Duodenal mucosa (tissue), 2 donors: ENCODE measurements around the gene MERTK.
"Not testable (repeated sequence)": the region's sequence is repeated elsewhere in the genome, so short reads cannot be mapped to it uniquely, and the experiment has no call there.

Experiments
- H3K27ac ChIP-seq: one replicate; pipeline ENCODE4 v1.7.0; 2013; ENCODE audit warnings: low read depth, low read length
- H3K27me3 ChIP-seq, 2 donors: one replicate each; pipeline ENCODE4 v1.7.0; 2013; ENCODE audit warnings: low read length in 2 of 2, control low read depth in 1 of 2; ENCODE audit not compliant: insufficient read depth in 2 of 2, control insufficient read depth in 1 of 2
- H3K36me3 ChIP-seq, 2 donors: one replicate each; pipeline ENCODE4 v1.7.0; 2013; ENCODE audit warnings: low read length in 2 of 2, control low read depth in 1 of 2; ENCODE audit not compliant: insufficient read depth in 2 of 2, control insufficient read depth in 1 of 2
- H3K4me1 ChIP-seq, 2 donors: one replicate each; pipeline ENCODE4 v1.7.0; 2013; ENCODE audit warnings: low read length in 2 of 2, control low read depth in 1 of 2; ENCODE audit not compliant: insufficient read depth in 2 of 2, control insufficient read depth in 1 of 2
- H3K4me3 ChIP-seq, 2 donors: one replicate each; pipeline ENCODE4 v1.7.0; 2013; ENCODE audit warnings: low read length in 2 of 2, low read depth in 1 of 2
- H3K9ac ChIP-seq, 2 donors: one replicate each; pipeline ENCODE4 v1.7.0; 2013; ENCODE audit warnings: low read length in 2 of 2, low read depth in 1 of 2
- H3K9me3 ChIP-seq, 2 donors: one replicate each; pipeline ENCODE4 v1.7.0; 2013; ENCODE audit warnings: low read length in 2 of 2, control low read depth in 1 of 2; ENCODE audit not compliant: control insufficient read depth in 1 of 2

MERTK gene

DNA sequence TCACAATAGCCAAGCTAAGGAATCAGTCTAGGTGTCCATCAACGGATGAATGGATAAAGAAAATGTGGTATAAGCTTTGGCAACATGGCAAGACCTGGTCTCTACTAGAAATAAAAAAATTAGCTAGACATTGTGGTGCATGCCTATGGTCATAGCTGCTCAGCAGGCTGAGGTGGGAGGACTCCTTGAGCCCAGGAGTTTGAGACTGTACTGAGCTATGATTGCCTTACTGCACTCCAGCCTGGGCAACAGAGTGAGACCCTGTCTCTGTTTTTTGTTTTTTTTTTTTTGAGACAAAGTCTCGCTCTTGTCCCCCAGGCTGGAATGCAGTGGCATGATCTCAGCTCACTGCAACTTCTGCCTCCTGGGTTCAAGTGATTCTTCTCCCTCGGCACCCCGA lies 11.6 kb downstream of the MERTK start:
- not testable (repeated sequence) for H3K4me3 ChIP-seq, H3K36me3 ChIP-seq, H3K27me3 ChIP-seq, H3K9ac ChIP-seq, H3K9me3 ChIP-seq, H3K27ac ChIP-seq
- H3K4me1 ChIP-seq = peaks cover 5 to 20% of the 10 kb centered on the region in 2 donors

DNA sequence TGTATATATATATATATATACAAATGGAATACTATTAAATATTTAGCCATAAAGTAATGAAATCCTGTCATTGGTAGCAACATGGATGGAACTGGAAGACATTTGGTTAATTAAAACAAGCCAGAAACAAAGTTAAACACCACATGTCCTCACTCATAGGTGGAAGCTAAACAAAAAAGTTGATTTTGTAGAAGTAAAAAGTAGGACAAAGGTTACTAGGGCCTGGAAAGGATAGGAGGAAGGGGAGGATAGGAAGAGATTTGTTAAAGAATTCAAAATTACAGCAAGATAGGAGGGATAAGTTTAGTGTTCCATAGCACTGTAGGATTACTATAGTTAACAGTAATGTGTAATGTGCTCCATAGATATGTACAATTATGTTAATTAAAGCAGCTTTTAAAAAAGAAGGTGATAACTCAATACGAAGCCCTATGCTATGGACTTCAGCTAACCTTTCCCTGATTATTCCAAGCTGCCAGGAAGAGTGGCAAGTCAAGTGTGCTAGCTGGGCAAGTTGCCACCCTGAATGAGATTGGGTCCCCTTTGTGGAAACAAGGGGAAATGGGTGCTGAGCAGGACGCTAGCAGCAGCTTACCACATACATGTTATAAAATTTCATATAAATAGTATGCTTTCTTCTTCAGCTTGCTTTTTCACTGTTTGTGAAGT lies 12.3 kb downstream of the MERTK start:
- no peaks in the 10 kb centered on the region for H3K27me3 ChIP-seq
- no peaks in the 10 kb centered on the region for H3K9me3 ChIP-seq
- peak overlapping the region in 1 of 2 donors; percentile 6 for H3K9ac ChIP-seq
- no peaks in the 10 kb centered on the region for H3K36me3 ChIP-seq
- no peak overlapping the region for H3K27ac ChIP-seq
- peaks cover 5 to 19% of the 10 kb centered on the region in 2 donors for H3K4me1 ChIP-seq
- H3K4me3 ChIP-seq = no peak overlapping the region

DNA sequence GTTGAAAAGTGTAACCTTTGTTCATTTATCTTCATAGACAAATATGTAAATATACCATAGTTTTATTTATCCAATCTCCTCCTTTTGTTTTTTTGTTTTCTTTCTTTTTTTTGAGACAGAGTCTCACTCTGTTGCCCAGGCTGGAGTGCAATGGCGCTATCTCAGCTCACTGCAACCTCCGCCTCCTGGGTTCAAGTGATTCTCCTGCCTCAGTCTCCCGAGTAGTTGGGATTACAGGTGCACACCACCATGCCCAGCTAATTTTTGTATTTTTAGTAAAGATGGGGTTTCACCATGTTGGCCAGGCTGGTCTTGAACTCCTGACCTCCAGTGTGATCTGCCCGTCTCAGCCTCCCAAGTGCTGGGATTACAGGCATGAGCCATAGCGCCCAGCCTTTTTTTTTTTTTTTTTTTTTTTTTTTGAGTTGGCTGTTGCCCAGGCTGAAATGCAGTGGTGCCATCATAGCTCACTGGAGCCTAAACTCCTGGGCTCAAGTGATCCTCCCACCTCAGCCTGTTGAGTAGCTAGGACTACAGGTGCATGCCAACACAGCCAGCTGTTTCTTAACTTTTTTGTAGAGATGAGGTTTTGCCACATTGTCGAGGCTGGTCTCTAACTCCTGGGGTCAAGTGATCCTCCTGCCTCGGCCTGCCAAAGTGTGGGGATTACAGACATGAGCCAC lies 13.0 kb downstream of the MERTK start:
- not testable (repeated sequence) for H3K9me3 ChIP-seq, H3K9ac ChIP-seq, H3K36me3 ChIP-seq, H3K27ac ChIP-seq, H3K4me3 ChIP-seq, H3K27me3 ChIP-seq
- H3K4me1 ChIP-seq = peaks cover 5 to 18% of the 10 kb centered on the region in 2 donors

DNA sequence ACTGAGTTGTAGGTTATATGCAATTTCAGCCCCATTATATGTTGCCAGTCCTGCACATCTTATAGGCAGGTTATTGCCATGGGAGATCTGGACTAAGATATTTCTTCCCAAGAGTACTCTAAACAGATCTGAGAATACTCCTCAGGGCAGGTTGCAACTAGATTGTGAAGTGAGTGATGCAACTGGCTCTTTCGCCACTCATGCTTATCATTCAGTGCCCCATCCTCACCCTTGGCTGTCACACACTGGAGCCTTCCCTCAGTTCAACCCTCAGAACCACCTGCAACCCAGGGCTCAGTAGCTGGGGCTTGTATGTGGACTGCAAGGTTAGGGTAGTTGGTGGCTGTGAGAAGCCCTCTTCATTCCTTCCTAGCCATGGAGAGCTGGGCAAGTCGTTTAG lies 14.1 kb downstream of the MERTK start:
- no peak overlapping the region for H3K4me3 ChIP-seq
- H3K27ac ChIP-seq = no peak overlapping the region
- H3K9ac ChIP-seq = no peak overlapping the region
- no peaks in the 10 kb centered on the region for H3K27me3 ChIP-seq
- no peaks in the 10 kb centered on the region for H3K36me3 ChIP-seq
- H3K4me1 ChIP-seq = peaks cover 5 to 12% of the 10 kb centered on the region in 2 donors
- H3K9me3 ChIP-seq = no peaks in the 10 kb centered on the region

DNA sequence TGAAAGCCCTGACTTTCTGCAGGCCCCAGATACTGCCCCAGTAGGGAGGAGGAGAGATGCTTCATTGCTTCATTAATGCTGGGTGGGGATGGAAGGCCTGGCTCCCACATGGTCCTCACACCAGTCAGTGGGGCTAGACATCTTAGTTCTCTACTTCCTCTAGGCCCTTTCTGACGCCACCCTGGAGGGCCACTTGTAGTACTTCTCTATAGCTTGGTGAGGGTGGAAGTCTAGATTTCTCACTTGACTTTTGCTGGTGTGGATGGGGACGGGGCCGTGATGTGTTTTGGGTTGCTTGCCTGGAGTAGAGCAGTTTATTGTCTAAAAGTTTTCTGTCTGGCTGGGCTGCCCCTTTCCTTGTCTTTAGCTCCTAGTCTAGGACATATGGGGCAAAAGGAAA lies 18.7 kb downstream of the MERTK start:
- H3K4me1 ChIP-seq = peaks cover 21 to 24% of the 10 kb centered on the region in 2 donors
- no peak overlapping the region for H3K4me3 ChIP-seq
- no peaks in the 10 kb centered on the region for H3K27me3 ChIP-seq

DNA sequence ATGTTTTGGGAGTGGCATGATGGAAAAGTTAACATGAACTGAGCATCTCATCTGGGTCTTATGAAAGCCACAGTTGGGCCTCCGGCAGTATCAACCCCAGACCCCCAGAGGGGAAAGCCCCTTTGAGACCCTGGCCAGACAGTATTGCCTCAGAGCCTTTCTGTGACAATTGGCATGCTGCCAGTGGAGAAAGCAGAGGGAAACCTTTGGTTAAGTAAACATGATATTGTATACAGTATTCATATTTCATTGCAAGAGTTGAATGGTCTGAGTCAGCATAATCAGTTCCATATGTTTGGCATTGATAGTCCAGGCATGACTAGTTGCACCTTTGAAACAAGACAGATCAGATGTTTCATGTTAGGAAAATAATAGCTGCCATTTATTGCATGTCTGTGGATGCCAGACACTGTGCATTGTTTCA lies 20.0 kb downstream of the MERTK start:
- H3K4me3 ChIP-seq = no peak overlapping the region
- no peak overlapping the region for H3K9ac ChIP-seq
- no peaks in the 10 kb centered on the region for H3K9me3 ChIP-seq
- no peaks in the 10 kb centered on the region for H3K27me3 ChIP-seq
- H3K36me3 ChIP-seq = no peaks in the 10 kb centered on the region
- H3K27ac ChIP-seq = no peak overlapping the region
- H3K4me1 ChIP-seq = peaks cover 22 to 24% of the 10 kb centered on the region in 2 donors

More for the DNA sequence above, 18.7 kb downstream of the MERTK start:
- H3K27ac ChIP-seq = no peak overlapping the region
- no peaks in the 10 kb centered on the region for H3K36me3 ChIP-seq
- H3K9ac ChIP-seq = no peak overlapping the region
- no peaks in the 10 kb centered on the region for H3K9me3 ChIP-seq

DNA sequence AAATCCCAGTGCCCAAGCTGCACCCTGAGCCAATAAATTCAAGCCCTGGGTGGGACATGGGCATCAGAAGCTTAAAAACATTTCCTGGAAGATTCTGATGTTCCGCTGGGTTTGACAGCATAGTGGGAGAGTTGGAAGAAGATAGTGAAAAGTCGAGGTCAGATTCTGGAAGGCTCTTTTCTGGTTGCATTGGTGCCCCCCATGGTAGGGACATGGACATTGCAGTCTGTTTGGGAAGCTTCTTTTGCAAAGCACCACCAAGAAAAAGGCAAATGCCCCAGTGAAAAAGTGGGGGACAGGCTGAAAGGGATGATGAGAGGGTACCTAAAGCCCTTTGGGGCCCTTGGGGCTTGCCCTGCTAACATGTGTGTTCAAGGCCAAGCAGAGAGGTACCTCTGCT lies 21.0 kb downstream of the MERTK start:
- H3K4me3 ChIP-seq = no peak overlapping the region
- H3K9ac ChIP-seq = no peak overlapping the region
- no peaks in the 10 kb centered on the region for H3K36me3 ChIP-seq
- H3K27ac ChIP-seq = no peak overlapping the region
- H3K9me3 ChIP-seq = no peaks in the 10 kb centered on the region
- H3K27me3 ChIP-seq = no peaks in the 10 kb centered on the region
- H3K4me1 ChIP-seq = peaks cover 24% of the 10 kb centered on the region in 2 donors

DNA sequence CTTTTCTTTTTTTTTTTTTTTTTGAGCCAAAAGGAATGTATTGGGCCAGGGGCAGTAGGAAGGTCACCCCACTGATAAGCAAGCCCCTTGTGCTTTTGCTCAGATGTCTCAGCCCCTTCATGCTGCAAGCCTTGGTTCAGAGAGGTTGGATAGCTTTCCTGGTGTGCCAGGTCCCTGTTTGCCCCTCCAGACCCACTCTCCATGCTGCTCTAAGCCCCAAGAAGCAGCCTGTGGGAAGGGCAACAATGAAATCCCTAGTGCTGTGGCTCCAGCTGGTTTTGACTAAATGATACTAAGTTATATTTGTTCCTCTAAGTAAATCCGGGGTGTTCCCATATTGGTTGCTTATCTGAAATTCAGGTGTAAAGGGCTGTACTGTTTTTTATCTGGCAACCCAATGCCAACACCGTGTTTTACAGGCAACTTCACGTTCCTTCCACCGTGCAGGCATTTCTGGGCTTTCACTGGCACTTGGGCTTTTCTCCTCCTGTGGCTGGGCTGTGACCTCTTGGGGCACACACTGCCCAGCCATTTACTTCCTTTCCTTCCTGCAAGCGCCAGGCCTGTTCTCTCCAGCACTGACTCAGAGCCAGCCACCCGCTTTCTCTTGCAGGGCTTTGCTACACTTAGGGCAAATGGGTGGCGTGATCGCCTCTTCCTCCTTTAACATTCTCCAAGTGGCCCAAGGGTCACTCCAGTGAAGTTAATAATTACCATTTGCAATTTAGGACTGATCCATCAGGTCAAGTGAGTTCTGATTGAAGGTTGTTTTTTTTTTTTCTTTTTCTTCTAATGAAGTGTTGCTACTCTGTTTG lies 21.6 kb downstream of the MERTK start:
- Histone ChIP-seq H3K9ac (no peak overlapping the region), H3K9me3 (no peaks in the 10 kb centered on the region), H3K4me3 (peak overlapping the region; percentile 29 to 51), H3K36me3 (no peaks in the 10 kb centered on the region), H3K27me3 (no peaks in the 10 kb centered on the region), H3K4me1 (peaks cover 25 to 28% of the 10 kb centered on the region in 2 donors), H3K27ac (peak overlapping the region; percentile 30)

DNA sequence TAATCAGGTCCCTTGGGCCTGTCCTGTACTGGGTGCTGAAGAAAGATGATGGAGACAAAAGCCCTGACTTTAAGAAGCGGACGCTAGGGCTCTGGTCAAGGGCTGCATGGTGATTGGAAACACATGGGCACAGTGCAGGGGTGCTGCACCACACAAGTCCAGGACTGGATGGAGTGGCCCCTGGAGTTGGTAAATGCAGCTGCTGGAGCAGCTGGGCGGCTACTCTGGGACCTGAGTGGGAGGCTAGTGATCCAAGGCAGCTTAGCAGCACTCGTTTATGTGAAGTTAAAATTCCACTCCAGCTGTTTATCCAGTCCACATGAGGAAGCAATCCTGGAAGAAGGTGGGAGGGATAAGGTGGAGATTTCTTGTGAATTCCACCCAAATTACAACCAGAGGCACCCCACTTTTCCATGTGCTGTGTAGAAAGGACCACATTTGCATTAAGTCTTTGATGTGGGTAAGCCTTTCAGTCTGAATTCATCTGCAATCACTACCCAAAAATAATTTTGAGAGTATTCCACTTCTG lies 24.9 kb downstream of the MERTK start:
- Histone ChIP-seq H3K9me3 (no peaks in the 10 kb centered on the region), H3K27ac (no peak overlapping the region), H3K9ac (no peak overlapping the region), H3K27me3 (no peaks in the 10 kb centered on the region), H3K4me1 (peaks cover 23 to 31% of the 10 kb centered on the region in 2 donors), H3K36me3 (no peaks in the 10 kb centered on the region), H3K4me3 (no peak overlapping the region)

DNA sequence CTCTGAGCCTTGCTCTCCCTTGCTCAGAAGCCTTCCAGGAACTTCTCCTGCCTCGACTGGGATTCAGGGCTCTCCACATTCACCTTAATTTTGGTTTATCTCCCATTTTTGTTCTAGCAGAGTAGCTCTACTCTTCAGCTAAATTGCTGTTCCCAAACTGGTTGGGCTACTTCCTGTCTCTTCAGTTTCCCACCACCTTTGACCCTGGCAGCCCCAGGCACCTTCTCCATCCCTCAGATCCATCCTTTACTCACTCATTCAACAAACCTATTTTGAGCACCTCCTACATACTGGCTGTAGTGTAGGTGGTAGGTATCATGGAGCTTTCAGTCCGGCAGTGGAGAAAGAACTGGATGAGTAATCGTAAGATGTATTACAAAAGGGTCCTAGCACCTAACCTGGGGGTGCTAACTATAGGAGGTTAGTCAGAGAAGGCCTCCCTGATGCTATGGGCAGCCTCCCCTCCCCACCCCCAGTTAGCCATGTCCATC lies 26.3 kb downstream of the MERTK start:
- Histone ChIP-seq H3K4me3 (no peak overlapping the region), H3K4me1 (peaks cover 10 to 19% of the 10 kb centered on the region in 2 donors), H3K27me3 (no peaks in the 10 kb centered on the region), H3K27ac (no peak overlapping the region), H3K36me3 (peaks cover 0 to under 1% of the 10 kb centered on the region in 2 donors), H3K9me3 (no peaks in the 10 kb centered on the region), H3K9ac (no peak overlapping the region)
